HL-60 (cell line): ENCODE results near the gene PANX1.

Experiments
- DNase-seq, 2 experiments: peaks; one replicate each; pipeline ENCODE4 v3.0.0-alpha.2; 2010 to 2020; ENCODE audit warnings: low read depth in 1 of 2, low spot score in 1 of 2
- H3K27ac ChIP-seq: fragments of 250-450 bp; sonication (Bioruptor Pico); replicated peaks from 2 replicates; pipeline ENCODE4 v1.5.1; 2020; ENCODE audit warnings: mild to moderate bottlenecking, moderate library complexity
- H3K27me3 ChIP-seq: fragments of 250-450 bp; sonication (Bioruptor Pico); 2 replicates; pipeline ENCODE4 v1.5.1; 2021; ENCODE audit warnings: mild to moderate bottlenecking, moderate library complexity; ENCODE audit not compliant: insufficient read depth, poor library complexity, severe bottlenecking
- H3K4me3 ChIP-seq: replicated peaks from 2 replicates; pipeline ENCODE4 v1.5.1; 2011; ENCODE audit warnings: mild to moderate bottlenecking, control low read depth, low read length; ENCODE audit not compliant: insufficient read depth
- CTCF ChIP-seq: IDR thresholded peaks from one replicate; pipeline ENCODE4 v1.5.1; 2011; ENCODE audit warnings: low read length, control low read depth, inconsistent platforms; ENCODE audit not compliant: insufficient read depth
- GABPA ChIP-seq: IDR thresholded peaks from 2 replicates; pipeline ENCODE4 v1.6.1; 2012; ENCODE audit warnings: low read depth
- POLR2AphosphoS5 ChIP-seq: IDR thresholded peaks from 2 replicates; pipeline ENCODE4 v1.6.1; 2012; ENCODE audit warnings: low read depth
- REST ChIP-seq: IDR thresholded peaks from 2 replicates; pipeline ENCODE4 v1.6.1; 2012; ENCODE audit warnings: low read depth; ENCODE audit not compliant: insufficient replicate concordance
- SPI1 ChIP-seq: IDR thresholded peaks from 2 replicates; pipeline ENCODE4 v1.6.1; 2012; ENCODE audit warnings: low read depth, mild to moderate bottlenecking, borderline replicate concordance

PANX1 gene

GRCh38 chr11:94133752-94134151 is 5.1 kb downstream of the PANX1 start:
- H3K27ac ChIP-seq, result no peak overlapping the region

GRCh38 chr11:94134651-94135512 is 6.2 kb downstream of the PANX1 start:
- Histone ChIP-seq H3K27me3 (no peaks in the 10 kb centered on the region), H3K27ac (no peak overlapping the region), H3K4me3 (no peak overlapping the region)
- no peak for TF ChIP-seq SPI1
- no peak for TF ChIP-seq POLR2AphosphoS5
- TF ChIP-seq GABPA, result no peak
- no peak for TF ChIP-seq REST
- no peak for TF ChIP-seq CTCF
- DNase-seq, result no peak

More at GRCh38 chr11:94133752-94134151, 5.1 kb downstream of the PANX1 start:
- no peak overlapping the region for H3K4me3 ChIP-seq
- no peak for DNase-seq
- TF ChIP-seq GABPA, result no peak
- TF ChIP-seq POLR2AphosphoS5, result no peak
- TF ChIP-seq REST, result no peak
- no peak for TF ChIP-seq CTCF
- TF ChIP-seq SPI1, result no peak
- H3K27me3 ChIP-seq, result no peaks in the 10 kb centered on the region

- Histone ChIP-seq H3K4me3 (no peak overlapping the region), H3K27ac (no peak overlapping the region), H3K27me3 (no peaks in the 10 kb centered on the region)
- no peak for DNase-seq
- TF ChIP-seq REST (no peak), CTCF (no peak), SPI1 (no peak), POLR2AphosphoS5 (no peak), GABPA (no peak)
Measured at GRCh38 chr11:94139416-94139815, 10.8 kb downstream of the PANX1 start.
